ENCODE data around the gene SEPTIN14.
"Not testable (repeated sequence)": the region's sequence is repeated elsewhere in the genome, so short reads cannot be mapped to it uniquely, and the experiment has no call there.

The SEPTIN14 gene

DNA sequence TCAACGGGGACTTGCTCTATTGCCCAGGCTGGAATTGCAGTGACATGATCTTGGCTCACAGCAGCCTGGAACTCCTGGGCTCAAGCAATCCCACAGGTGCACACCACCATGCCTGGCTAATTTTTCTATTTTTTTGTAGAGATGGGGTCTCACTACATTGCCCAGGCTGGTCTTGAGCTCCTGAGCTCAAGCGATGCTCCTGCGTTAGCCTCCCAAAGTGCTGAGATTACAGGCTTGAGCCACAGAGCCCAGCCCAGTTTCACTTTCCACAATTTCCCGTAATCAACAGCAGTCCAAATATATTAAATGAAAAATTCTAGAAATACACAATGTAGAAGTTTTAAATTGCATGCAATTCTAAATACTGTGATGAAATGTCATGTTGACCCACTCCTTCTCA lies 24.0 kb downstream of the SEPTIN14 start:
- TF ChIP-seq, protein P1, sequence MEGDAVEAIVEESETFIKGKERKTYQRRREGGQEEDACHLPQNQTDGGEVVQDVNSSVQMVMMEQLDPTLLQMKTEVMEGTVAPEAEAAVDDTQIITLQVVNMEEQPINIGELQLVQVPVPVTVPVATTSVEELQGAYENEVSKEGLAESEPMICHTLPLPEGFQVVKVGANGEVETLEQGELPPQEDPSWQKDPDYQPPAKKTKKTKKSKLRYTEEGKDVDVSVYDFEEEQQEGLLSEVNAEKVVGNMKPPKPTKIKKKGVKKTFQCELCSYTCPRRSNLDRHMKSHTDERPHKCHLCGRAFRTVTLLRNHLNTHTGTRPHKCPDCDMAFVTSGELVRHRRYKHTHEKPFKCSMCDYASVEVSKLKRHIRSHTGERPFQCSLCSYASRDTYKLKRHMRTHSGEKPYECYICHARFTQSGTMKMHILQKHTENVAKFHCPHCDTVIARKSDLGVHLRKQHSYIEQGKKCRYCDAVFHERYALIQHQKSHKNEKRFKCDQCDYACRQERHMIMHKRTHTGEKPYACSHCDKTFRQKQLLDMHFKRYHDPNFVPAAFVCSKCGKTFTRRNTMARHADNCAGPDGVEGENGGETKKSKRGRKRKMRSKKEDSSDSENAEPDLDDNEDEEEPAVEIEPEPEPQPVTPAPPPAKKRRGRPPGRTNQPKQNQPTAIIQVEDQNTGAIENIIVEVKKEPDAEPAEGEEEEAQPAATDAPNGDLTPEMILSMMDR (conservative IDR thresholded peaks at IDR 0.05; ENCODE audit: low read depth, low read length): no peak
- Histone ChIP-seq H2AFZ (ENCODE audit: low read depth) (no peak overlapping the region), H3K4me2 (no peak overlapping the region), H4K20me1 (ENCODE audit: insufficient read depth) (no peaks in the 10 kb centered on the region), H3K36me3 (ENCODE audit: insufficient read depth) (no peaks in the 10 kb centered on the region), H3K9ac (no peak overlapping the region), H3K4me1 (ENCODE audit: low read depth, poor library complexity, severe bottlenecking) (no peaks in the 10 kb centered on the region), H3K27me3 (ENCODE audit: insufficient read depth, low read depth) (no peaks in the 10 kb centered on the region), H3K27ac (no peak overlapping the region), H3K4me3 (IDR thresholded peaks at IDR 0.05; ENCODE audit: insufficient read depth, low read depth, low read length) (no peak overlapping the region), H3K79me2 (ENCODE audit: insufficient read depth, low read depth) (no peaks in the 10 kb centered on the region)

DNA sequence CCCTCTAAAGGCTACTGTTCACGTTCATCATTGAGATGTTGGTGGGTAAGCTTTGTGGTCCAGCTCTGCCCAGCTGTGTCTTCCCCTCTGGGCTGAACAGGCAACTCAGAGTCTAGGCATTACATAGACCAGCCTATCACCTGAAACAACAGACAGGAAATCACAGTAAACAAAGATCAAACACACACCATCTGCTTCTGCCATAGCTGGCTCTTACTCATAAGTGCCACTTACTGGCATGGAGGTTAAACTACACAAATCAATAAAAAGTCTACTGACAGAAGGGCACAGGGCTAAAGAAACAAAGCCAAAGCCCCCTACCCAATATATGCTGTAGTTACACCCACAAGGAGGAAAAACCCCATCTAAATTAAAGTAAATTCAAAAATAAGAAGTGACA lies 35.0 kb downstream of the SEPTIN14 start:
- Histone ChIP-seq H3K4me2 (no peak overlapping the region), H3K36me3 (ENCODE audit: insufficient read depth) (no peaks in the 10 kb centered on the region), H3K4me3 (IDR thresholded peaks at IDR 0.05; ENCODE audit: insufficient read depth, low read depth, low read length) (no peak overlapping the region), H3K9ac (no peak overlapping the region), H3K27me3 (ENCODE audit: insufficient read depth, low read depth) (no peaks in the 10 kb centered on the region), H2AFZ (ENCODE audit: low read depth) (no peak overlapping the region), H3K4me1 (ENCODE audit: low read depth, poor library complexity, severe bottlenecking) (no peaks in the 10 kb centered on the region), H3K27ac (no peak overlapping the region), H3K79me2 (ENCODE audit: insufficient read depth, low read depth) (no peaks in the 10 kb centered on the region), H4K20me1 (ENCODE audit: insufficient read depth) (no peaks in the 10 kb centered on the region)
- TF ChIP-seq, protein P1 (conservative IDR thresholded peaks at IDR 0.05; ENCODE audit: low read depth, low read length): no peak

DNA sequence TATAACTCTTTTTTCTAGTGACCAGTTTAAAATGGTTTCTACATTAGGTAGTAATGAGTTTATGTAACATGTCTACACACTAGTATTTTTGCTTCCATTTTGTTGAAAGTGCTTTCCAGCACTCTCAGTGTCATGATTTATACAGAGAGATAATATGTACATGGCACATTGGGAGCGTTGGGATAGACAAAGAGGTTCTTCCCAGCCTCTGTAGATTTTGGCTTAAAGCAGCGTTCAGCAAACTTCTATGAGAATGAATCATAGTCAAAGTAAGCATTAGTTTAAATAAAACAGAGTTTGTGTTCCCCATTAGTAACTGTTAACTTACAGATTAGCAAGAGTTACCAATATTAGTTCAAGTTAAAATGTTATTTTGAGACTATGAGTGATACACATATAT lies 43.9 kb downstream of the SEPTIN14 start:
- Histone ChIP-seq H3K27me3 (ENCODE audit: insufficient read depth, low read depth) (no peaks in the 10 kb centered on the region), H3K79me2 (ENCODE audit: insufficient read depth, low read depth) (no peaks in the 10 kb centered on the region), H3K9ac (no peak overlapping the region), H3K36me3 (ENCODE audit: insufficient read depth) (no peaks in the 10 kb centered on the region), H3K4me2 (no peak overlapping the region), H3K27ac (no peak overlapping the region), H3K4me3 (IDR thresholded peaks at IDR 0.05; ENCODE audit: insufficient read depth, low read depth, low read length) (no peak overlapping the region), H4K20me1 (ENCODE audit: insufficient read depth) (no peaks in the 10 kb centered on the region), H2AFZ (ENCODE audit: low read depth) (no peak overlapping the region), H3K4me1 (ENCODE audit: low read depth, poor library complexity, severe bottlenecking) (no peaks in the 10 kb centered on the region)
- TF ChIP-seq, protein P1 (conservative IDR thresholded peaks at IDR 0.05; ENCODE audit: low read depth, low read length): no peak

DNA sequence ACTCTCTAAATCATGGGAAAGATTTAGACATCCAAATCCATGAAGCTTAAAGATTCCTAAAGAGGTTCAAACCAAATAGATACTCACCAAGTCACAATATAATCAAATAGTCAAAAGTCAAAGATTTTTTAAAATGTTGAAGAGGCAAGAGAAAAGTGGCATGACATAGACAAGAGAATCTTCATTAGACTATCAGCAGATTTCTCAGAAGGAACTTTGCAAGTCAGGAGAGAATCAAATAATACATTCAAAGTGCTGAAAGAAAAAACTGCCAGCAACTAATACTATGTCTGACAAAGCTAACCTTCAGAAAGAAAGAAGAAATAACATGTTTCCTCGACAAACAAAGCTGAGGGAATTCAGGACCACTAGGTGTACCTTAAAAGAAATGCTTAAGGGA lies 65.3 kb downstream of the SEPTIN14 start:
- H3K4me2 ChIP-seq; H2AFZ ChIP-seq (ENCODE audit: low read depth); H3K27ac ChIP-seq; H3K4me1 ChIP-seq (ENCODE audit: low read depth, poor library complexity, severe bottlenecking); H3K36me3 ChIP-seq (ENCODE audit: insufficient read depth); H4K20me1 ChIP-seq (ENCODE audit: insufficient read depth); H3K27me3 ChIP-seq (ENCODE audit: insufficient read depth, low read depth); H3K9ac ChIP-seq; H3K4me3 ChIP-seq (IDR thresholded peaks at IDR 0.05; ENCODE audit: insufficient read depth, low read depth, low read length); H3K79me2 ChIP-seq (ENCODE audit: insufficient read depth, low read depth): not testable (repeated sequence)

DNA sequence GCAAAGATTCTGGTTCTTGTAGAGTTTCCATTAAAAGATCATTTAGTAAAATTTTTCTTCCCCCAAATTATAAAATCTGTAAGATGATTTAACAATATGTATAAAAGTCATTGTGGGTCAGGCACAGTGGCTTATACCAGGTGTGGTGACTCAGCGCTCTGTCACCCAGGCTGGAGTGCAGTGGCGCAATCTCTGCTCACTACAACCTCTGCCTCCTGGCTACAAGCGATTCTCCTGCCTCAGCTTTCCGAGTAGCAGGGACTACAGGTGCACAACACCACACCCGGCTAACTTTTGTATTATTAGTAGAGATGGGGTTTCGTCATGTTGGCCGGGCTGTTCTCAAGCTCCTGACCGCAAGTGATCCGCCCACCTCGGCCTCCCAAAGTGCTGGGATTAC lies 68.0 kb downstream of the SEPTIN14 start:
- Histone ChIP-seq H3K79me2 (ENCODE audit: insufficient read depth, low read depth) (no peaks in the 10 kb centered on the region), H3K27ac (no peak overlapping the region), H3K36me3 (ENCODE audit: insufficient read depth) (no peaks in the 10 kb centered on the region), H3K27me3 (ENCODE audit: insufficient read depth, low read depth) (no peaks in the 10 kb centered on the region), H4K20me1 (ENCODE audit: insufficient read depth) (no peaks in the 10 kb centered on the region), H2AFZ (ENCODE audit: low read depth) (no peak overlapping the region), H3K4me3 (IDR thresholded peaks at IDR 0.05; ENCODE audit: insufficient read depth, low read depth, low read length) (no peak overlapping the region), H3K4me1 (ENCODE audit: low read depth, poor library complexity, severe bottlenecking) (no peaks in the 10 kb centered on the region), H3K9ac (no peak overlapping the region), H3K4me2 (no peak overlapping the region)
- TF ChIP-seq, protein P1 (conservative IDR thresholded peaks at IDR 0.05; ENCODE audit: low read depth, low read length): no peak
